Fibroblast of the conjunctiva (primary cell): ENCODE data around the gene RAB44.

Experiments used
- DNase-seq: peaks from one replicate; pipeline ENCODE4 v3.0.0-alpha.2; 2010; ENCODE audit warnings: low read depth

Gene RAB44

DNA sequence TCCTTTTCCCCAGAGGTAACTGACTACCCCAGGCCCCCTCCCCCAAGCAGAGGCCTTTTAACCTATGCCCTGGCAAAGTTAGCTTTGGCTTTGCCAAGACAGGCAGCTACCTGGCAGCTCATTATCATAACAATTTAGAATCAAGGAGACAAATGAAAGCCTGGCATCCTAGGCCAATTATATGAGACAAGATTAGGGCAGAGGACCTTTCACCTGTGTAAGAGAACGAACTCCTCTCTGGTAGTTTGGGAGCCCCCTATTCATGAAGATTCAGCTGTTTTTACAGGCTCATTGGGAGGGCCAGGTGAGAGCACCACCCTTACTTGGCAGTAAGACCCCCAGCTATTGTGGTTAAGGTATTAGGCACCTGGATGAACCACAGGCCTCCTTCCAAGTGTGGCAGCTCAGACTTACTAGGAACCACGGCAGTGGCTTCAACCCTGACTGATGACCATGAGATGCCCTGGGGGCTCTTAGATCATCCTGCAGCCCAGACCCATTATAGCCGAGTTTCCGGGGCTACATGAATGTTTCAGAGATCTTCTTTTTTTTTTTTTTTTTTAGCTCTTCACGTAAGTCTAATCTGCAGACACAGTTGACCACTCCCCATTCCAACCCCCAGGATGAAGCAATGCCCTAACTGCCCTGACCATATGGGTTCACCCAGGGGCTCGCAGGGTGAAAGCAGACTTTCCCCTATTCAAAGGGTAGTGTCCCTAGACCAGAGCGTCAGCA, 56.2 kb downstream of the RAB44 start:
- DNase-seq: no peak

- no peak for DNase-seq
Observed at GRCh38 chr6:36754582-36755434, 57.2 kb downstream of the RAB44 start.

DNA sequence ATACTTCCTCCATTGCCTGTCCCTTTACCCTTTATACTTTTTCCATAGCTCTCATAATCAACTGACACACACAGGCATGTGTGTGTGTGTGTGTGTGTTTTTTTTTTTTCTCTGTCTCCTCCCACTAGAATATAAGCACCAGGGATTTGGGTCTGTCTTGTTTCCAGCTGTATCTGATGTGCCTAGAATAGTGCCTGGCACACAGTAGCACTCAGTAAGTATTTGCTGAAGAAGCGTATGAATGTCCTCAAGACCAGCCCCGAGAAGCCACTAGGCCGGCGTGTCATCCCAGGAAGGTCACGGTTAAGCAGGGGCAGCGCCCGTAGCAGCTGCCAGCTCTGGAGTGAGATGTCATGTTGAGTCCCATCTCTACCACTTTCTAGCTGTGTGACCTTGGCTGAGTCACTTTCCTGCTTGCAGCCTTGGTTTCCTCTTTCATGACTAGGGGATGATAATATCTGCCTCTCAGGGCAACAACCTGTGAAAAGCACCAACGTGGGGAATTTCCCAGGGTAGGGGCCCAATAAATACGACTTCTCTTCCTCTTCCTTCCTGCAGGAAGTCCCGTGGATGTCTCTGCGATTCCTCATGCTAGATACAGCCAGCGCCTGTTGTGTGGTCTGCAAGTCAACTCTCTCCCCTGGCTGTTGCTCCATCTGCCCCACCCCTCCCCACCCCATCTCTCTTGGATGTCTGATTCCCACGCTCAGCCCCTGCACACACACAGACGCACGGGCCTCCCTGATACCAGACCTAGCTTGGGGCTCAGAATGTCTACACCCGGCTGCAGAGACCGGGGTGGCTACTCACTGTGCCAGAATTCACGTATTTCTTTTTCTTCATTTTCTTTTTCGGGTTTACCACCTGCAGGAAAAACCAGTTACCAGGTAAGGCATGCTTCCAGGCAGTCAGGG, 58.1 kb downstream of the RAB44 start:
- no peak for DNase-seq

- no peak for DNase-seq
Observed at GRCh38 chr6:36756786-36757185, 59.2 kb downstream of the RAB44 start.

DNA sequence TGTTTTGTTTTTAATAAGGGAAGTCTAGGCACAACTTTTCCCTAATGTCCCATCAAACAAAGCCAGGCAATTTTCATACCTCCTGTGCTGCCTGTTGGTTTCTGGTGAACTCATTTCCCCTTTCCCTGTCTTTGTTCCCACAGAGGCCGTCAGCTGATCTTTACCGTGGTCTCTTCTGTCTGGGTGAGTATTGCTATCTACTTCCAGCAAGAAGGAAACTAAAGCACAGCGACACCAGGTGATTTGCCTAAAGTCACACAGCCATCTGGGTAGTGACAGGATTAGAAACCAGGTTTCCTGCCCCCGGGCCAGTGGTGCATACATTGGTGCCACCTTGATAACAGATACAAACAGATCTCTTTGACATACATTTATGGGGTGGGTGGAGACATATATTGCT, 59.6 kb downstream of the RAB44 start:
- DNase-seq: no peak

DNA sequence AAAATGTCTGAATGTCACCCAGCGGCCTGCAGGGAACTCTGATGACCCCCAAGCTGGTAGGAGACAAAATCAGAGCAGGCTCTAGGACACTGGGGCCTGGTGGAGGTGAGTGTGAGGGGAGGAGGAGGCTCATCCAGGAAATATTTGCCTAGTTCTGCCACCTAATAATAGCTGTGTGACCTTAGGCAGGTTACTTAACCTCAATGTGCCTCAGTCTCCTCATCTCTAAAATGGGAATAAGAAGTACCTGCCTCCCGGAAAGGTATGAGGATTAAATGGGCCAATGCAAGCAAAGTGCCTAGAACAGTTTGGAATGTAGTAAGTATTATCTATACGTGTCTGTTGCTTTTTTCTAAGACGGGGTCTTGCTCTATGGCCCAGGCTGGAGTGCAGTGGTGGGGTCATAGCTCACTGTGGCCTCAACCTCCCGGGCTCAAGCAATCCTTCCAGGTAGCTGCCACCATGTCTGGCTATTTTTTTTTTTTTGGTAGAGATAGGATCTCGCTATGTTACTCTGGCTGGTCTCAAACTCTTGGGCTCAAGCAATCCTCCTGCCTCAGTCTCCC, 60.4 kb downstream of the RAB44 start:
- DNase-seq: no peak

DNA sequence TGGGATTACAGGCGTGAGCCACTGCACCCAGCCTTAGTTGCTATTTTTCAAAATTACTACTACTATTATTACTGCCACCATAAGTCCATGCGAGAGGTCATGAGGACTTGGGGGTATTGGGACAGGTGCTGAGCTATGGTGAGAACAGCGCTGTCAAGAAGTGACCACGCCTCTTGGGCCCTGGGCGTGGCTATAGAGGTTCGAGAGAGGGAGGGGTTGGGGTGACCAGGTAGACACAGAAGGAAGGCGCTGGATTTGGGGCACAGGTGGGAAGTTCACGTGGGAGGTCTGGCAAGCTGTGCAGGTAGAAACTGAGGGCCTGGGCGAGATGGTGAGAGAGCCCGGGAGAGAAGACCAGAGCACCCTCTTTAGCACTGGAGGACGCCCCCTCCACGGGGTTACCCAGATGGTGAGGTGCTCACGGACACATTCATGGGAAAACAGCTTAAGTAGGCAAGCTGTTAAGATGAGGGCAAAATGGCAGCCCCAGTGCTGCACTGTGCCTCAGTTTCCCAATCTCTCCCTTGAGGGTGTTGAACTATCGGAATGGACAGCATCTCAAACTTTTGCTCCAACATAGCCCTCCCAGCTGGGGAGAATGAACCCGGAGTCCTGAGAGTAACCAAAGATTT, 61.0 kb downstream of the RAB44 start:
- DNase-seq: no peak

GRCh38 chr6:36759148-36759759, 61.6 kb downstream of the RAB44 start:
- peak; percentile 56 for DNase-seq

DNA sequence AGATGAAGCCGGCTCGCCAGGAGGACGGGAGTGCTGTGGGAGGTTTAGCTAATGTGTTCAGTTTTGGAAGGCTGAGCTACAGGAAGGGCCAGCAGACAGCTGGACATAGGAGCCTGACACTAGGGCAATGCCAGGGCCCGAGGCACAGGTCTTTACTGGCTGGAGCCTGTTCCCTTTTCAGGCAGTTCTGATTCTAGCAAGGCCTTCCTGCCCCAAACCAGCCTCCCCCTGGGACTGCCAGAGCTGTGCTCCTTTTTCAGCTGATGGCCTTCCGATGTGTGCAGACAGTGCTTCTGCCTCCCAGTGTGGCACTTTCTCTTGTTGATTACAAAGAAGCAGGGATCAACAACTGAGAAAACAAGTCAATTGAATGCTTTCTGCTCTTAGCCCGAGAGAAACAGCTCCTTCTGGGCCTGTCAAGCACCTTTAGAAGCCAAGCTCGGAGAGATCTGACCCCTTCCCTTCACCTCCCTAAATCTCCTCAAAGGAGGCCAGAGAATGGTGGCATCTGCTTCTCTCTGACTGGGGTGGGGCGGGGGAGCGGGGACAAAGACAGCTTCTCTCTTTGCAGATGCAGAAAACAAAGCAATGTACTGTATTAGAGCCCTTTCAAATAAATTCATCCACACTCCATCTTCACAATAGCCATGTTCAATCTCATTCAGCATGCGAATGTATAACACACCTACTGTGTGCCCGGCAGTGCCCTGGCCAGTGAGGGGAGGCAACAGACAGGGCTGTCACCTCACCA, 63.2 kb downstream of the RAB44 start:
- DNase-seq: no peak

GRCh38 chr6:36762123-36762522, 64.5 kb downstream of the RAB44 start:
- no peak for DNase-seq

DNA sequence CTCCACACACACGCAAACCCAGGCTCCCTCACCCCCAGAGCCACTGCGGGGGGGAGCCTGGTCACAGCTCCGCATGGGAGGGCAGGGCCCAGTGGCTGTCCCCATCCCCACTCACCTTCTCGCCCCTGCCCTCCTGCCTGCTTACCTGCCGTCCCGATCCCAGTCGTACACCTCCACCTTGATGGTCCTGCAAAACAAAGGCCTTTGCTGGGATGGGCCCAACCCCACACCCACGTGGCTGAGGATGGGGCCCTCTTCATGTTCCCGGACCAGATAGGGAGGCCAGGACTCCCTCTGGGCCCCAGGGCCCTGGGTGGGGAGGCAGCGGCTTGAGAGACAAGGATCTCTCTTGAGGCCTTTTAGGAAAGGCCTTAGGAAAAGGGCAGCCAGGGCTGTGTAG, 67.6 kb downstream of the RAB44 start:
- no peak for DNase-seq

DNA sequence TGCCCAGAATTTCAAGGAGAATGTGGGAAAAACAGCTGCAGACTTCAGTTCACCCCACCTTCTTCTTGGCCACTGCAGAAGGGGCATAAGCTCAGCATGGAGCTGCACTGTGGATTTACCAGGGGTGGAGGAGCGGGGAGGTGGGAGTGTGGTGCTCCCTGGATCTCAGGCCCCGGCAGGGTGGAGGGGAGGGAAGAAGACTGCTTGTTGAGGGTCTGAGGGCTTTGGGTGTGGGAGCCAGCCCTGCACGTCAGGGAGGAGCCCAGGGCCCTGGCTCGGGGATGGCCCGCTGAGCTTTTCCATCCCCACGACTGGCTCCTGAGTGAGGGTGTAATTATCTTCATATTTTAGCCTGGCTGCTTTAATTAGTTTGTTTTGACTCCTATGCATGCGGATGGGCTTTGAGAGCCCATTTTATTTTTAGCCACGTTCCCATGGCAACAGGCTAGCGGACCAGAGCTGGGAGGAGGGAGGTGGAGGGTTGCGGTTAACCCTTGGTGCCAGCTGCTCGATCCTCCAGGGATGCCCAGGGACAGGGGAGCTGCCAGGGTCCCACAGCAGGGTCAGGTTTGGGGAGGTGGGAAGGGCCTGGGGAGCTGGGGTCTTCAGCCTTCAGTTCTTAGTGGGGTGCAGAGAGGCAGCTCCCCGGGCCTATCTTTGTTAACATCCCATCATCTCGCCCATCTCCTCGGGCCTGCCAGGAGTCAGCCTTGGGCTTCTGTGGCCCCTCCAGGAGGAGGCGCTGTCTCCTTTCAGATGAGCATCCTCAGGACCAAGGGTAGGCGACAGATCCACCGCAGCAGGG, 68.2 kb downstream of the RAB44 start:
- peak; percentile 63 for DNase-seq

DNA sequence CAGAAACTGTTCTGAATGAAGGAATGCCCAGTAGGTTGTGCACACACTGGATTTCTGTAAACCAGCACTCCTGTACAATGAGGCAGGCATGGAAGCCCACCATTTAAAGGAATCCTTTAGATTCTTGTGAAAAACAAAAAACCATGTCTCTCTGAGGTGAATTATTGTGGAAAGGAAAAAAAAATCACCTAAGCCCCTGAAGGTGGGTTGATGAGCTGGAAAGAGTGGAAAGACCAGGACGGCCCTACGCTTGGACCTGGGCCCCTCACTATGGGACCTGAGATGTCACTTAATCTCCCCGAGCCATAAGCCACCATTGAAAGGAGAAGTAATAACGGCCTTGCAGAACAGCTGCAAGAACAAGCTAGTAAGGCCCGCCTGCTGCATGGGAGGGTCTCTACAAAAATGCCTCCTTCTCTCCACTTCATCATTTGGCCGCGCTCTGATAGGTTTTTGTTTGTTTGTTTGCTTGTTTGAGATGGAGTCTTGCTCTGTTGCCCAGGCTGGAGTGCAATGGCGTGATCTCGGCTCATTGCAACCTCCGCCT, 68.8 kb downstream of the RAB44 start:
- DNase-seq: no peak

- no peak for DNase-seq
Observed at GRCh38 chr6:36769183-36769675, 71.6 kb downstream of the RAB44 start.

GRCh38 chr6:36769676-36770499, 72.3 kb downstream of the RAB44 start:
- no peak for DNase-seq

- no peak for DNase-seq
Observed at GRCh38 chr6:36771145-36771544, 73.5 kb downstream of the RAB44 start.

GRCh38 chr6:36772397-36772796, 74.8 kb downstream of the RAB44 start:
- no peak for DNase-seq

DNA sequence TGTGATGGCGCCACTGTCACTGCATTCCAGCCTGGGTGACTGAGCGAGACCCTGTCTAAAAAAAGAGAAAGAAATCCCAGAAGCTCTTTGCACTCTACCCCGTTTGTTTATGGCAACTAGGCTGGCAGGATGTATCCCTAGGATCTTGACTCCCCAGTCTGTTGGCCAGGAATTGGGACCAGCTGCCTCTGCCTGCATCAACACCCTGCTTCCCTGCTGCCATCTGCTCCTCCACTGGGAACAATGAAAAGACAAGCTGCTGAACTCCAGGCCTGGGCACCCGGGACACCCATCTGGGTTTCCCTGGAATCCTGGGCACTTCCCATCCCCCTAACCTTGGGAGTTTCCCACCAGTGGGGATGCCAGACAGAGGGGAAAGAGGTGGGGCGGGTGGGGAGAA, 76.7 kb downstream of the RAB44 start:
- no peak for DNase-seq
